LNCaP clone FGC (cell line): ENCODE results near the gene PRXL2B.
"Not testable (repeated sequence)": the region's sequence is repeated elsewhere in the genome, so short reads cannot be mapped to it uniquely, and the experiment has no call there.

Experiments
- DNase-seq: peaks from one replicate; pipeline ENCODE4 v3.0.0-alpha.2; 2011; ENCODE audit warnings: low read depth
- H3K4me3 ChIP-seq: 2 replicates; pipeline ENCODE4 v1.5.1; 2011; ENCODE audit warnings: mild to moderate bottlenecking, low read depth, low read length, control low read depth
- TF ChIP-seq, protein P1 (sequence below): IDR thresholded peaks from 2 replicates; pipeline ENCODE4 v1.5.1; 2012; ENCODE audit warnings: mild to moderate bottlenecking; ENCODE audit not compliant: control insufficient read depth, insufficient read depth; ENCODE audit errors: extremely low read depth

PRXL2B gene

DNA sequence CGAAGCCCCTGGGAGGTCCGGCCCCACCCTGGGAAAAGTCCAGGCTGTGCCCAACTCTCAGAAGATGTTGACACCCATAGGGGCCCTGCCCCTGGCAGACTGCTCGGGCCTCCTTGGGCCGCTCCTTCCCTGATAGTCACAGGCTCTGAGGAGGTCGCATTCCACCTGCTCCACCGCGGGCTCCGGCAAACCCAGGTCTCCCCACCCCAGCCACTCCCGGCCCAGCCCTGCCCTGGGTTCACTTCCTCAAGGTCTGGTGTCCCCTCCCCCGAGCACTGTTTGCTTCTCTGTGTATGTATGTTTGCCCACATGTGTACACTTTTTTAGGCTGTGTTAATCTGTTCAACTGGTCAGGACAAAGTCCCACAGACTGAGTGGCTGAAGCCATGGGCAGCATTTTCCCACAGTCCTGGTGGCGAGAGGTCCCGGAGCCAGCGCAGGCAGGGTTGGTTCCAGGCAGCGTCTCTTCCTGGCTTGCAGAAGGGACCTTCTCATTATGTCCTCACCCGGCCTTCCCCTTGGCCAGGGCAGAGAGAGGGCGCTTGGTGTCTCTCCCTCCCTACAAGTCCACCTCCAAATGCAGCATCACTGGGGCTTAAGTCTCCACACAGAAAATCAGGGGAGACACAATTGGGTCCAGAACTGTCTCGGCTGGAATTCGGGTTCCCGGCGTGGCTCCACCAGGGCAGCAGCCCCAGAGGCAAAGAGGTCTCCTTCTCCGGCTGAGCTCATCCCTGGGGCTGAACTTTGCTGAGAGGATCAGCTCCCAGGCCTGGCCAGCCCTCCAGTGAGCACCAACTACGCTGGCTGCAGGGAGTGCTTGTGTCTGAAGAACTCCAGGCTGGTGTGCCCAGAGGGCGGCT is 10.5 kb upstream of the PRXL2B start:
- no peak for DNase-seq
- H3K4me3 ChIP-seq = no peak overlapping the region
- TF ChIP-seq, protein P1, sequence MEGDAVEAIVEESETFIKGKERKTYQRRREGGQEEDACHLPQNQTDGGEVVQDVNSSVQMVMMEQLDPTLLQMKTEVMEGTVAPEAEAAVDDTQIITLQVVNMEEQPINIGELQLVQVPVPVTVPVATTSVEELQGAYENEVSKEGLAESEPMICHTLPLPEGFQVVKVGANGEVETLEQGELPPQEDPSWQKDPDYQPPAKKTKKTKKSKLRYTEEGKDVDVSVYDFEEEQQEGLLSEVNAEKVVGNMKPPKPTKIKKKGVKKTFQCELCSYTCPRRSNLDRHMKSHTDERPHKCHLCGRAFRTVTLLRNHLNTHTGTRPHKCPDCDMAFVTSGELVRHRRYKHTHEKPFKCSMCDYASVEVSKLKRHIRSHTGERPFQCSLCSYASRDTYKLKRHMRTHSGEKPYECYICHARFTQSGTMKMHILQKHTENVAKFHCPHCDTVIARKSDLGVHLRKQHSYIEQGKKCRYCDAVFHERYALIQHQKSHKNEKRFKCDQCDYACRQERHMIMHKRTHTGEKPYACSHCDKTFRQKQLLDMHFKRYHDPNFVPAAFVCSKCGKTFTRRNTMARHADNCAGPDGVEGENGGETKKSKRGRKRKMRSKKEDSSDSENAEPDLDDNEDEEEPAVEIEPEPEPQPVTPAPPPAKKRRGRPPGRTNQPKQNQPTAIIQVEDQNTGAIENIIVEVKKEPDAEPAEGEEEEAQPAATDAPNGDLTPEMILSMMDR = no peak

DNA sequence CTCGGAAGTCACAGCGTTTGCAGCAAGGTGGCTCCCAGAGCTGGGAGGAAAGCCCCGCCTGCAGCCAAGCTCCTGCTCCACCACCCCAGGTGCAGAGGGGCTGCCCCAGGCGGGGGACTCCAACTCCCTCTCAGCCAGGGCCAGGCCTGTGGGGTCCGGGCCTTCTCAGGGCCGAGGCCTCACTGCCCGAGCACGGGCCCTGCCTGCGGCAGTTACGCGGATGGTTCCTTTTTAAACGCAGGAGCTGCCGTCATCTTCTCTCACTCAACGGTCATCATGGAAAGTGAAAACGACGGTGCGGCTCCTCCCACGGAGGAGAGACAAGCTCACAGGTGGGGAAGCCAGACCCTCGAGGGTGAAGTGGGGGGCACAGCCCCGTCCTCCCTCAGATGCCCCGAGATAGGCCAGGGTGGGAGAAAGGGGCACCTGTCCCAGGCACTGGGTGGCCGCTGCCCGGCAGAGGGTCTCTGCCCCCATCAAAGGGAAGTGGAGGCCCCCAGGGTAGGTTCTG is 9.0 kb upstream of the PRXL2B start:
- DNase-seq, H3K4me3 ChIP-seq: not testable (repeated sequence)

- DNase-seq = no peak
- no peak overlapping the region for H3K4me3 ChIP-seq
- TF ChIP-seq, protein P1 = no peak
Measured at GRCh38 chr1:2578758-2579118, 7.8 kb upstream of the PRXL2B start.

DNA sequence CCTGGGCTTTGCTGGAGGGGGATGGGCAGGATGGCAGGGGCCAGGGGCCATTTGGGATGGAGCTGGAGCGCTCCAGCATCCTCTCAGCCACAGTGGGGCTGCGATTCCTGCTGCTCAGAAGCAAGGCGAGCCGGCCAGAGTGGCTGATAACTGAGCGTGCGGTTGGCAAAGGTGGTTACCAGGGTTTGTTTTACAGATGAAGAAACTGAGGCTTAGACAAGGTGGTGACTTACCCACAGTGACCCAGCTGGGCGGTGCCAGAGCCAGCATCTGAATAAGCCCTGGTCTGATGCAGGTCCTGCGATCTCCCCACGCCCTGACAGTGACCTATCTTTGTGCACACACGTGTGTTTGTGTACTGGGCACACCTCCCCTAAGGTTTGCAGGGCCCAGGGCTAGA is 5.9 kb upstream of the PRXL2B start:
- no peak for DNase-seq
- TF ChIP-seq, protein P1 = no peak
- no peak overlapping the region for H3K4me3 ChIP-seq

DNA sequence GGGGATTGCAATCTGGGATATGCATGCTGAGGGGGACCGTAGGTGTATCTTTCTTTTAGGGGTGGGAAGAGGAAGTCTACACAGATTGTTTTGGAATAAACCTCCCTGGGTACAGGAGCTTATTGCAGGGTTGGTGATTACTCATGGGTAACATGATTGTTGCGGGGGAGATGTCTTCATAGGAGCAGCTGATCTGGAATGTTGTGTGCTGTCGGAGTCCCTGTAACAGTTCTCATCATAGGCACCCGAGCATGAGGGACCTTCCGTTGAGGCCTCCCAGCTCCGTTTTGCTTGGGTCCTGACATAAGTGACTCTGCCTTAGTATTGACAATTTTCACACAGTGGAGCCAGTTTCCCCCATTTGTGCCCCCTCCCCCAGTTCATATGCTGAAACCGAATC is 4.2 kb upstream of the PRXL2B start:
- TF ChIP-seq, protein P1 = no peak
- H3K4me3 ChIP-seq = no peak overlapping the region
- DNase-seq = no peak

GRCh38 chr1:2583331-2583791 is 3.2 kb upstream of the PRXL2B start:
- TF ChIP-seq, protein P1 = no peak
- no peak for DNase-seq
- H3K4me3 ChIP-seq = peak overlapping the region; percentile 52

- H3K4me3 ChIP-seq = peak overlapping the region; percentile 52
- peak; percentile 79 for DNase-seq
- TF ChIP-seq, protein P1 = no peak
Measured at GRCh38 chr1:2583871-2584351, 2.7 kb upstream of the PRXL2B start.
